Activated CD4-positive, alpha-beta T cell treated with anti-CD3 and anti-CD28 coated beads, Interleukin-2, amount 50 U/mL, for 16 hours (primary cell): ENCODE results near the gene ATXN1.

Source experiments
- DNase-seq: peaks from one replicate; pipeline ENCODE4 v3.0.0-alpha.2; 2020

ATXN1 gene

DNA sequence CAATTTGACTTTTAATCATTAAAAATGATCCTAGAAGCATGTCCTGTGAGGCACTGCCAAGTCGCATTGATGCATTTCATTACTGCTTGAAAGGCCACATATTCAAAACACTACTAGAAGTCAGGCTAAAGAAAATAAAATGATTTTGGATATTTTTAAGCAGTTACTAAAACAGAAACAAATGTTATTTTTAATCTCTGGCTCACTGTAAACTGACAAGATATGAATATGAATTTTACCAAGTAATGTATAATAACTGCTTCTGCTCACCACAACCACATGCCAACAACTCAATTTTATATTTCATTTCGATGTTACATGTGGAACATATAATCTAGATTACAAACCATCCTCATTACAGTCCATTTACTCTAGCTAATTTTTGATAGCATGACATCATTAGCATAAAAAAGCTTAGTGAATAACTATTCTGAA is 90.6 kb downstream of the ATXN1 start:
- DNase-seq = peak; percentile 81

DNA sequence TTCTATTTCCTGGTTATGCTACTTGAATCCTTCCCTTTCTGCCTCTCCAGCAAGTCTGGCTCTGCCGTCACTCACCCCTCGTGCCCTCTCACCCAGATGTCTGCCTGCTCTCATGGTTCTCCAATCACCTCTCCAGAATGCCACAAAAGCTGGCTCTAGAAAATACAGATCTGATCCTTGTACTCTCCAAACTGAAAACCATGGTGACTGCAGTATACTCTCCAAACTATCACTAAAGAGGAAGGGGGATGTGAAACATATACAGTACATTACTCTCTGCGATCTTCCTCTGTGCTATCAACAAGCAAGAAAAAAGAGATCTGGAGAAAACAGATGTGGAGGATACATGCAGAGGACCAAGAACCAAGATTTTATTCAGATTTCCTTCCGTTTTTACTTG is 91.1 kb downstream of the ATXN1 start:
- DNase-seq = peak; percentile 48

DNA sequence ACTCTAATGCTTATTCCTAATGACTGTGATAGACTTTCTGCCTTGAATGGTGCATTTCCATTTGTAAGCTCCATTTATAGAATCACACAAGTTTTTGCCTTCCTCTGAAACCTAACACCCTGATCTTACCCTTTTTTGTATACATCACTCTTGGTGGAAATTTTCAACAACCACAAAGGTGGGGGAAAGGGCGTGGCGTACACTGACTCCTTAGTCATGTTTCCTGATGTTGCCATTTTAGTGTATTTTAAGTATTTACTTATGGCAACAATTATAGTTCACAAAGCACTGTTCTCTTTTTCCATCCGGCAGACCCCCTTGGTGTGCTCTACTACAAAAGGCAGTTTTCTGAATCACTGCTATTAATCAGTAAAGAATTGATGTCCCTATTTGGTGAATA is 92.0 kb downstream of the ATXN1 start:
- DNase-seq = peak; percentile 83

DNA sequence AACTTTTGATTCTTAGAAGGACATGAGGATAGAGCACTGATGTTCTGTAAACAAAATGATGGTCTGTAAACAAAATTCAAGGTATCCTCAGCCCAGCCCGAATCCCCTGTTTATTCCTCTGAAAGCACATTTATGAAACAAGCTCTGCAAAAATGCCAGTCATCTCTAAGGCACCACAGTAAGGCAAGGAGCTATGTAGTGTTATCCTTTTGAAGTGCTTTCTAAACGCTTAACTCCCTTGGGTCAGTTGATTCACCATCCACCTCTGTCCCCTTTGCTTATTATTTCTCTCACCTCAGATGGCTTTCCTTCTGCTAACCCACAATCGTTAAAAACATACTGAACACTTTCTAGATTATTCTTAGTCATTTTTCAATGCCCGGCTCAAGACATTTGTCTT is 93.8 kb downstream of the ATXN1 start:
- no peak for DNase-seq

DNA sequence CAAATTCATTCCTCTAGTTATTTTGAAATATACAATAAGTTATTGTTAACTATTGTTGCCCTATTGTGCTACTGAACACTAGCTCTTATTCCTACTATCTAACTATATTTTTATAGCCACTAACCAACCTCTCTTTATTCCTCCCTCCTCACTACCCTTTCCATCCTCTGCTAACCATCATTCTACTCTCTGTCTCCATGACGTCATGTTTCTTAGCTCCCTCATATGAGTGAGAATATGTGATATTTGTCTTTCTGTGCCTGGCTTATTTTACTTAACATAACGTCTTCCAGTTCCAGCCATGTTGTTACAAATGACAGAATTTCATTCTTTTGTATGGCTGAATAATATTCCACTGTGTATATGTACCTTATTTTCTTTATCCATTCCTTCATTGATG is 95.3 kb downstream of the ATXN1 start:
- no peak for DNase-seq

DNA sequence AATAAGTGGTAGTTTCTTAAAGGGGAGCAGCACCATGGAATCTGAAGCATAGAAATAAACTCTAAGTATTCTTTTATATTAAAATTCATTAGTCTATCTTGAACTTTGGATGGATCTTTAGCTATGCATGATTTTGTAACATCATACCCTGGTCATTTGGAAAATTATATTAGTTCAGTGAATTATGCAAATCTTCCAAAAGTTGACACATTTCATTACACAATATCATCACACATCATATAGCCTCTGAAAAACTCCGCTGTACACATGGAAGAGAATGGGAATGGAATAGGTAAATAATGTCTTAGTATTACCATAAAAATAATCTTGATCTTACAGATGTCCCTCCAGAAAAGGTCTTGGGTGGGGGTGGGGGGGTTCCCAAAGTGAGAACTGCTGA is 96.1 kb downstream of the ATXN1 start:
- no peak for DNase-seq

DNA sequence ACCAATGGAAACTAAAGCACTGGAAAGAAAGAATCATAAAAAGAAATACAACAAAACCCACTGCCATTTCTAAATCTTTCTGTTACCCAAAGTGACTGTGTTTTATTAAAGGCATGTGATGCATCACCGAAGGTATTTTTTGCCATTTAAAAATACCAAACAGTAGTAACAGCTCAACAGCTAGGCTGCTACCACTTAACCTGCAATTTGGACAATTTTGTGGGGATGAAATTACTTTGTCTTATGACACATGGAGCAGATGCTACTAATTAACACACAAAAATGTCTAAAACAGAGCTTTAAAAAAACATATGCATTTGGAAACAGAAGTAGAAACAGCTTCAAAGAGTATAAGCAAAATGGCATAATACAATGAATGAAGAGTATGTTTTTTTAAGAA is 97.4 kb downstream of the ATXN1 start:
- DNase-seq = no peak

DNA sequence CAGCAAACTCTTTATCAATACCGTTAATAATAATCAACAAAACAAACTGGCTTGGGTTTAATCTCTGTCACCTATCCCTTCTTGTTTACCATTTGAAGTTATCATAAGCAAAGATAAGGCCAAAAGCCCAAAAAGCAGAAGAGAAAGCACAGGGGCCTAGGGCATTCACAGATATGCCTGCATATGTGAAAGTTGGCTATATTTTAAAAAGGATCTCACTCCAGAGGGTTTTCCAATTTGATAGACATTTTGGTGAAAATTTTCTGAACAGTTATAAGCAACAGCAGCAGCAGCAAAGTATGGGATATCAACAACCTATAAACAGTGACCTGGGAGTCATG is 101.1 kb downstream of the ATXN1 start:
- no peak for DNase-seq

DNA sequence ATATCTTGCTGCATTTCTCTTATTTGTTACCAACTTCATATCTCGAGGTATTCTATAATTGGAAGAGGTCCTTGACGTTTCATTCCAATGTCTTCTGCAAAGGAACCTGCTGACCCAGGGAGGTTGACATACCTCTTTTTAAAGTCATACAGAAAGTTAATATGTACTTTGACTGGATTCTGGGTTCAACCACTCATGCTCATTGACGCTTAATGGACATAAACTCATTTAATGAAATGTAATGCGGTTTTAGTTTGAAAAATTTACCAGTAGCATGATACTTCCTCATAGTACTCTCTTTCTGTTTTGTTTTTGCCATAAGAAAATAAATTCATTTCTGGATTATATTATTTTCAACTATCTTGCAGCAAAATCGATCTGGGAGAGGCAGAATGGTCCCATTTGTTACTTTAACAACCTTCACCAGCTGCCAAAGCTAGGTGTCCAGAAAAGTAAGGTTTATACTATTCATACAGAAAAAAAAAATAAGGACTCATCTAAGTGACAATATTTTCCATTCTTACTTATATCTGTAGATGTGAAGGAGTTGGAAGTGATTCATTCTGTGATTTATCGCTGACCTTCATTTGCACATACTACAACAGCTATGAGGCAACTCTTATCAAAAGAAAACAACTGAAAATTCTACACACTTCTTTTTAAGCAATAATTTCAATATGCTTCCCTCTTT is 101.6 kb downstream of the ATXN1 start:
- DNase-seq = peak; percentile 70

DNA sequence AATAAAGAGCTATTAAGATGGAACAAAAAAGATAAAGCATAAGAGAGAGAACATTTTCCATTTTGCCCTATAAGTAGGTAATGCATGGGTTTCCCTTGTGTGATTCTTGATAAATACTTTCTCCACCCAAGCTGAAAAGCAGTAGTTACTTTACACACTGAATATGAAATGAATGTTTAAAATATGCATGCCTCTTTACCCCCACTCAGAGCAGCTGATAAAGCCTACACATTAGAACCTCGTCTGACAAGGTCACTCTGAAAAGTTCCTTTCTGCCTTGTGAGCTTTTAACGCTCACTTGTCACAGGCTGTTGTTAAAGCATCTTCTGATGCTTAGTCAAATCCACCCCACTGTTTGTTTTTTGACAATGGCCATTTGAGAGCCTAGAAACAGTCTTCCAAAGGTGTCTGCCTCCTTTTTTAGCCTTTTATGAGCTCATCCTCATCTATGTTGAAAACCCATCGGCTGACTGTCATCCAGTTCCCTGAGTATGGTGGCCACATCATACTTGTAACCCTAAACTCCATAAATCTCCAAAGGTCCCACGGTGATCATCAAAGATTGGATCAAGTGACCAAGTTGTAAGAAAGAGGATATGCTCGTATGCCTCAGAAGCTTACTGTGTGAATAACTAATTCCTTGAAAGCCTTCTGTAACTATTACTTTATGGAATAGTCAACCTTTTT is 102.8 kb downstream of the ATXN1 start:
- DNase-seq = peak; percentile 39

DNA sequence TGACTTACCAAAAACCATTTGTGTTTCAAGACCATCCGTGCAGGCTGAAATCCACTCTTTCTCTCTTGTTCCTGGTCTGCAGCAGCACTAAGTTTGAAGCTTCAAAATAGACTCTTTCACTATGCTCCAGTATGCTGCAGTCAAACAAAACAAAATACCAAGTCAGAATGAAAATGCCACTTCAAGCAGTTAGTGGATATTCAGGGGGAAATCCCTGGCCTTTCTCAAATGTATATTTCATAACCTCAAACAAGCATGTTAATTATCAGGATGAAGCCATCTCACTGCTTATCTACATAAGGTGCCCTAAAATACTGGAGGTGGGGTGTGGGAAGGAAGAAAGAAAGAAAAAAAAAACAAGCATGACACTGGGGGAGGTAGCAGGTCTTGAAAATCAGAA is 103.5 kb downstream of the ATXN1 start:
- DNase-seq = peak; percentile 87

DNA sequence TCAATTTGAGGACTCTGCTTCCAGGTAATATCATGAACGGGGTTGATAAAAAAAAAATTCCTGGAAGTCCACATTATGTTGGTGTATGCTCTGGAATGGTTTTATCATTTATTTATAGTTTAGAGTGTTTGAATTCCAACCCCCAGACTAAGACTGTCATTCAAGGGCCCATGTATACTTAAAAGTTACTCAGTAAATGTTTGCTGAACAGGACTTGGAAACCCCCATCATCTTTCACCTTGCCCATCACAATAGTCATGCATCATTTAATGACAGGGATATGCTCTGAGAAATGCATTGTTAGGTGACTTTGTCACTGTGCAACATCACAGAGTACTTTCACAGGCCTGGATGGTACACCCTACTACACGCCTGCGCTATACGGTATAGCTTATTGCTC is 104.8 kb downstream of the ATXN1 start:
- DNase-seq = no peak

DNA sequence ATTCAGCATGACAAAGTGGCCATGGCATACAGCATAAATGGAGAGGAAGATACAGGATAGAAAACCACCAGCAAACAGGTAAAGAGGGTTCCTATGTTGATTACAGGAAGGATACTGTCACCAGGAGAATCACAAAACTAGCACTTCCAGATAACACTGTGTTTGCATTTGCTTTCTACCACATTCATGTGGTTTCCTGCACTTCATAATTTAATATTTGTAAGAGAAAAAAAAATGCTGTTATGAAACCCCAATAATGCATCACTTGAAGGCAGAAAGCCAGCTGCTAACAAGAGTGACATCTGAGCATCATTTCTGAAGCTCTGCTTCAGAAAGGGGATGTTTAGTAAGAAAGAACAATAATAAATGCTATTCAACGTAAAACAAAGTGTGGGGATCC is 106.6 kb downstream of the ATXN1 start:
- DNase-seq = peak; percentile 65

DNA sequence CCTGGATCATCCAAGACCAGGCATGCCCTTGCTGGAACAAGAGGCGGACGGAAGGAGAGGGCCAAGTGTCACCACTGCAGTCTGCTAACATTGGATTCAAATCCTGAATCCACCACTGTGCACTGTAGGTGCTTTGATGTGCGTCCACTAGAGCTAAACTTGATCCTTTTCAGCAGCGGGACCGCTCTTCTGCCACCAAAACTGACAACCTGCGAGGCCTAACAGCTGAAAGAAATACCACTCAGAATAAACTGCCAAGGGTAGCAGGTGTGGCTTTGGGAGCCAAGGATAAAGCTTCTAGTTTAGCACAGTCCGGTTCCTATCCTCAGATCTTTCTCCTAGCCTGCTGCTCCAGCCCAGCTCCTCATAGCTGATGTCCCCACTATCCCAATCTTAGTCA is 108.0 kb downstream of the ATXN1 start:
- DNase-seq = no peak

DNA sequence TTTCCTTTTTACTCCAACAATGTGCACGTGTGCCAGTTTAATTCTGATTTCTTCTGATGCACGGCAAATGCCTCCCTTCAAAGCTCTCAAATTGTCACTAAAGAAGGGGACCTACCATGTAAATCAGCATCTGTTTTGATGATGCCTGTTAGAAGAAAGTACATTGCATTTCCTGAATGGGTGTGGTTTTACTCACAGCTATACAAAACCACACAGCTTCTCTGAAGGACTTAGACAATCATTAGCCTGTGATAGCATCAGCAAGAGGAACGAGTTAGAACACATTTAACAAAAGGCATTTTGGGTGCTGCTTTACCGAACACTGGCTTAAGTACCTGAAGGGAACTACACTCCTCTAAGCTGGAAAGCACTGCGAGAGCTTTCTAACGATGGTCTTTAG is 109.4 kb downstream of the ATXN1 start:
- DNase-seq = peak; percentile 73

DNA sequence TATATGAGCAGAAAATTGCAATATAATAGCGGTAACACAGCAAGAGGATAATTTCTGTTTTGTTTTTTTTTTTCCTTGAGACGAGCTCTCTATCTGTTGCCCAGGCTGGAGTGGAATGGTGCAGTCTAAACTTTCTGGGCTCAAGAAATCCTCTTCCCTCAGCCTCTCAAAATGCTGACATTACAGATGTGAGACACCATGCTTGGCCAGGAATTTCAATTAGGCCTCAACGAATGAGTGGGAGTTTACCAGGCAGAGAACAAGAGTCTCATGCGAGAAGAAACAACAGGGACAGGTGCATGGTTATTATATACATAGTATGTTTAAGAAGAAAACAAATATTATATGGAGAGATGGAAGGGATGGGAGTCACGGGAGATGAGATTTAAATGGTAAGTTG is 111.4 kb downstream of the ATXN1 start:
- no peak for DNase-seq

DNA sequence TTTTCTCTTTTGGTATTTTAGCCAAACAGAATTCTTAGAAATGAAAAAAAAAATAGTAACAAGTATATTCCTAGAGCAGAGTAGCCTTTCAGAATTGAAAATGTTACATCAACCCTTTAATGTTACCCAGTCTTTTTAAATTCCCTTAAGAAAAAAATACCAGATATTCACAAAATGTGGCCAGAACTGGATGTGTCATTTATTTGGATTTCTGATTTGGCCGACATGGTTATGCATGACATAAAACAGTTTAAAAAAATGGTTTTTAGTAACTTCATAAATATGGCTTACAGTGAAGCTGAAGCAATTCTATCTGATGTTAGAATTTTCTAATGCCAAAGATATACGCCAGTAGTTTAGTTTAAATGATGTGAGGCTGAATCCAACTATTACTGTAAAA is 112.0 kb downstream of the ATXN1 start:
- no peak for DNase-seq

DNA sequence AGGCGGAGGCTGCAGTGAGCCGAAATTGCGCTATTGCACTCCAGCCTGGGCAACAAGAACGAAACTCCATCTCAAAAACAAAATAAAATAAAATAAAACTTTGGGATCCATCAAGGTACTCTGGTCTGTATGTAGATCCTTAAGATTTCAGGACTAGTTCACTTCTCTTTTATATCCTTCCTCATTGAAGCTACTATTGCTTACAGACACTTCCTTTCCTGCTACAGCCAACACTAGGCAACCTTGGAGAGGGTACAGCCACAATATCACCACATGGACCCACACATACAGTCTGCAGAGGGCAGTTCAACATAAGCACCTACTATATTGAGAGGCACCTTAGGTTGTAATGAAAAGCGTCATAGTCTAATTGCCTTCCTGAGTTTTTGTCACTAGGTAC is 113.3 kb downstream of the ATXN1 start:
- no peak for DNase-seq

DNA sequence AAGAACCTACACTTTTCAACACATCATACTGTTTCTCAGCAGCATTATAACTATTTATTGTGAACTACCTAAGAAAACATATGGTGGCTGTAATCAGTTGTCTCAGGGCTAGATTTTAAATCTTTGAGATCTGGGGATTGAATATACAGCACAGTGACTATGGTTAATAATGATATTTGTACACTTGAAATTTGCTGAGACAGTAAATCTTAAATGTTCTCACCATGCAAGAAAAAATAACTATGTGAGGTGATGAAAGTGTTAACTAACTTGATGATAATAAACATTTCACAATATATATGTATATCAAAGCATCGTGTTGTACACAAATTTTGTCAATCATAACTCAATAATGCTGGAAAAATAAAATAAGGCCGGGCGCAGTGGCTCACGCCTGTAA is 113.8 kb downstream of the ATXN1 start:
- no peak for DNase-seq

DNA sequence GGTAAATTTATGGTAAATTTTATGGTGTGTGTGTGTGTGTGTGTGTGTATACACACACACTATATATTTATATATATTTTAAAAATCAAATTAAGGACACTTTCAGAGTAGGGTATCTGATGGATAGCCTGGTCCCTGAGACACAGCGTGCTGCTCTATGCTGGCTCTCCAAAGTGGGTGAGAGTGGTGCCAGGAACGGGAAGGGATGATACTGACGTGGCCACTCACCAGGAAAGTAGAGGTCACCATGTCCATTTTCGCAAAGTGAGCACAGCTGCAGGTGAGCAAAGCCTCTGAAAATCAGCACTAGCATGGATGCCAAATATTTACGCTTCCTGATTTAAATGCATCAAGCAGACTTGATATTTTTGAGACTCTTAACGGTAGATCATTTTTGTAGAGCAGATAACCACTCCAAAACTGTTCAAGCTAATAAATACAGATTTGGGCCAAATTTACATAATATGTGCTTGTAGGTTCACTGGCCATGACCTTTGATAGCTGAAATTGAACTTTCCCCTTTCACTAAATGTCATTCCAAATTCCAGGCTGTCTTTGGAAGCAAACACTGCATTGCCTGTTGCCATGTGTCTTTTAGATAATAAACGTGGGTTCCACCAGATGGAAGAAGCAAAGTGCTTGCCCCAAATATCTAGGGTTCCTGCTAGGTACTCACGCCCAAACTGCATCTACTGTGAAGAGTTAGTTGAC is 116.6 kb downstream of the ATXN1 start:
- DNase-seq = no peak

DNA sequence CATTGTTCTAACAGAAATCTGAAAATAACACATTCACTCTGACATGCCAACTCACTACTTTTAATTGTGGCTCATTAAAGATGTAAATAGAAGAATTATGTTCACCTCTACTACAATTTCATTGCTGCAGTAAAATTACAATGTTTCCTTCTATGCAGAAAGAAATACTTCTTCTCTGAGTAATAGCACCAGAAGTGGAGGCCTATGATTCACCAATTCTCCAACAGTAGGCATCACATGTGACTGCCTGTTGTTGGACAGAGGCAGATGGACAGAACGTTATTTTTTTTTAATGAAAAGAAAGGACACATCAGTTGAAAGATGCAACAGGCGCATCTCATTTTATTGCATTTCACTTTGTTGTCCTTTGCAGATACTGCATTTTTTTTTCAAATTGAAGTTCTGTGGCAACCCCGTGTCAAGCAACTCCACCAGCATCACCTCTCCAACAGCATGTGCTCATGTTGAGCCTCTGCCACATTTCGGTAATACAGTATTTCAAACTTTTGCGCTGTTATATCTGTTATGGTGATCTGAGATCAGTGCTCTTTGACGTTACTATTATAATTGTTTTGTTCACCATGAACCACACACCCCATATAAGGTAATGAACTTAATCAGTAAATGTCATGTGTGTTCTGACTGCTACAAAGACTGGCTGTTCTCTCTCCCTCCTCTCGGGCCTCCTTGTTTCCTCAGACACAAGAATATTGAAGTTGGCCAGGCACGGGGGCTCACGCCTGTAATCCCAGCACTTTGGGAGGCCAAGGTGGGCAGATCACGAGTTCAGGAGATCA is 121.4 kb downstream of the ATXN1 start:
- DNase-seq = no peak

DNA sequence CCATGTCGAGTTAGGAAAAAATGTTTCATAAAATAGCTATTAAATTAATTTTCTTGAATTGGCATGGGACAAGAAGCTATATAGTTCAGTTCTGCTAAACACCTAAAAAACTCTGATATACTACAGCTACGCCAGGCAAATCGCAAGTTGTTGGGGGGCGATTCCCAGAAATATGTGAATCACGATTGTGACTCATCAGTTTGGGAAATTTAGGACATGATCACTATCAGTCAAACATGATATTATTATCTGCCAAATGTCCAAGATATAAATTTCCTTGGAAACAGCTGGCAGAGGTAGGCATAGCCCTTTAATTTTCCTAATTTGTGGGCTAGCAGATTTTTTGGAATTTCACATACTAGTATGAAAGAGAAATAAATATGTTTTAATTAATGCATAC is 123.6 kb downstream of the ATXN1 start:
- DNase-seq = no peak

DNA sequence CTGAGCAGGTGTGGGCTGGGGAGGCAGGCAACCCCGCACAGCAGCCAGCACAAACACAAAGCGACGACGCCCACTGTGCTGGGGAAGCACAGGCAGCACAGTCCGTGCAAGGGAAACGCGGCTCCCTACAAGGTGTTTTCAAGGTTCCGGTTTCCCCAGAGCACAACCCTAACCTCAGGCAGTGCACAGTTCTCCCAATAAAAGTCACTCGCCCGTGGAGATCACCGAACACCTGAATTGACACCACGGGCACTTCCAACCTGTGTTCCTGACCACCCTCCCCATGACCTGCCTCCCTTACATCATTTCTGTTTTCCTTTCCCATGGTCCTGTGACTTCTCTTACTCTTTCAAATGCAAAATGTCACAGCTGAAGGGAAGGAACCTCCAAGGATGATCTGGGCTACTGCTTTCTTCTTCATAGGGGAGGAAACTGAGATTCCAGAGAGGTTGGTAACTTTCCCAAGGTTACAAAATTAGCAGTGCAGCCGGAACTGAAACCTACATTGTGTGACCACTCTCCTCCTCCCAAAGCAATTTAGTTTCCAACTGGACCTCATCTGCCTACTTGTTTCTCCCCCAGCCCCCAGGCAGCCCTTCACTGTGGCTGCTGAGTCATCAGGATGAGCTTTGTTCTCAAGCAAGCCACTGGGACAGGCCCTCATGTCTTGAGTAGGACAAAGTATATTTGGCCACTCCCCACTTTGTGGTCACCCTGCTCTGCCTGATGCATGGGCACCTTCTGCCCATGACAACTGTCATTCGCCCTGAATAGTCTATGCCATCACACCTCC is 125.3 kb downstream of the ATXN1 start:
- DNase-seq = no peak
